Activated CD4-positive, alpha-beta T cell treated with anti-CD3 and anti-CD28 coated beads, Interleukin-2, amount 10 ng/mL, durations not matched to agents 7 days and 5 days (primary cell): ENCODE measurements around the gene MRM2. TPM values are rescaled to one million over a fixed set of nuclear protein-coding genes. Genes with fewer than 3 reads are reported as not detected.
A peak's percentile ranks its signal among the peaks of the same experiment; 100 is the strongest.

Experiments used
- CTCF ChIA-PET: fragments of 350-600 bp; sonication (Branson Sonifier 250); formaldehyde crosslinking; loops from one replicate; lab custom pipeline; 2021; ENCODE audit warnings: antibody characterized with exemption; lab: Charles Lee
- POLR2A ChIA-PET: fragments of 350-600 bp; sonication (Branson Sonifier 250); formaldehyde crosslinking; loops from one replicate; lab custom pipeline; 2021; ENCODE audit warnings: antibody characterized with exemption; lab: Charles Lee
- DNase-seq: peaks from one replicate; pipeline ENCODE4 v3.0.0-alpha.2; 2020
- H3K27ac Mint-ChIP-seq: one replicate; pipeline ENCODE4 v1.8.0; 2021; ENCODE audit warnings: mild to moderate bottlenecking, moderate library complexity, mixed read lengths
- H3K27me3 Mint-ChIP-seq: one replicate; pipeline ENCODE4 v1.8.0; 2021; ENCODE audit warnings: mixed read lengths
- H3K36me3 Mint-ChIP-seq: one replicate; pipeline ENCODE4 v1.8.0; 2021; ENCODE audit warnings: low read depth, mixed read lengths
- H3K4me1 Mint-ChIP-seq: one replicate; pipeline ENCODE4 v1.8.0; 2021; ENCODE audit warnings: mixed read lengths
- H3K4me3 Mint-ChIP-seq: one replicate; pipeline ENCODE4 v1.8.0; 2021; ENCODE audit warnings: mild to moderate bottlenecking, moderate library complexity, mixed read lengths
- H3K9me3 Mint-ChIP-seq: one replicate; pipeline ENCODE4 v1.8.0; 2021; ENCODE audit warnings: mixed read lengths
- total RNA-seq, 2 experiments: library from RNA; stranded (reverse); gene quantifications; one replicate each; pipeline ENCODE4 v1.2.3, GENCODE V29; 2021

The MRM2 gene
- total RNA-seq = 10 to 100 TPM; 28.6 to 28.8 TPM

DNA sequence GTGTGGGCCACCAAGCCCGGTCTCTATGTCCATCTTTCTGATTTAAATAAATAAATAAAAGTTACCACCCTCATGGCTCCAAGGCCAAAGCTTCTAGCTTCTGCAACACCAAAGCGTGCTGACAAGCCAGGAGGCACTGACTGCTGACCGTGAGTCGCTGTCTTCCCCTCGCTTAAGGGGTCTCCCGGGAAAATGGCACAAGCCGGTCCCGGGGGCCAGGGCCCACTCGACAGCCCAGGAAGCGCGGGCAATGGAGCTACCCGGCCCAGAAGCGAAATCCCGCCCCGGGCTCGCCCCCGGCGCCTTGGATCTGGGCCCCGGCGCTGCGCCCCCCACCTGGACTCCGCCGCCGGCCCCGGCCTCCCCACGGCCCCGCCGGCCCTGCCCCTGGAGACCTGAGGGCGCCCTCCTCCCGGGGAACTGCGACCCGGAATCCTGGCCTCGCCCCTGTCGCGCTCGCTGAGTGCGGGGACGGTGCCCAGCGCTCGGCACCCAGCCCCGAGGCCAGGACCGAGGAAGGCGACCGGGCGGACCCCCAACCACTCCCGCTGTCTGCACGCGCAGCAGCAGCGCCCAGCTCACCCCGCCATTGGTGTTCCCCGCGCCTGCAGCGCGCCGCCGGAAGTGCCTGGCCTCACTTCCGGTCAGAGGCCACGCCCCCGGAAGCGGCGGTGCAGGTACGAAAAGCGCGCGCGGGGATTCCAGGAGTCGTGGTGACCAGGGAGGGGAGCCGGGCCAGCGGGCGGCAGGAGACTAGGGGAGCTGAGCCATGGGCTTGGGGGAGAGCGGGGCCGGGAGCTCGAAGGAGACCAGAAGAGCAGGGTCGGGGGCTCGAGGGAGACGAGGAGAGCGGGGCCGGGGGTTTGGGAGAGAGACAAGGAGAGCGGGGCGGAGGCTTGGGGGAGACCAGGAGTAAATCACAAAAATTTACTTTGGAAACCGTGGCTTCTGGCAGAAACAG lies at the start of gene MRM2, which contains the start of gene NUDT1:
Gene MRM2, minus strand, starts transcription at position 626 of the 961 bp plus-strand sequence. Its CDS starts 36 bp downstream, at position 590.
Gene NUDT1, plus strand, starts transcription at position 647 of the 961 bp plus-strand sequence. CDS start 2,349 bp downstream, outside the sequence.
- H3K4me3 Mint-ChIP-seq = peak within 1 kb of the TSS; percentile 96
- ChIA-PET POLR2A (interaction anchor here (0.5 kb wide), 1 partner anchor 99 kb away, joined by 8 read pairs; no protein-coding TSS in a partner anchor), CTCF (interaction anchor here (0.6 to 2.6 kb wide), 3 partner anchors 10 to 125 kb away, joined by 3 to 13 read pairs (median 3); partner anchors contain the start of gene MAD1L1)
- H3K4me1 Mint-ChIP-seq = peaks cover 36% of the 10 kb centered on the region
- no peaks in the 10 kb centered on the region for H3K9me3 Mint-ChIP-seq
- H3K36me3 Mint-ChIP-seq = peaks cover 23% of the 10 kb centered on the region
- peak; percentile 72 for DNase-seq
- peak within 1 kb of the TSS; percentile 97 for H3K27ac Mint-ChIP-seq
- H3K27me3 Mint-ChIP-seq = no peaks in the 10 kb centered on the region

DNA sequence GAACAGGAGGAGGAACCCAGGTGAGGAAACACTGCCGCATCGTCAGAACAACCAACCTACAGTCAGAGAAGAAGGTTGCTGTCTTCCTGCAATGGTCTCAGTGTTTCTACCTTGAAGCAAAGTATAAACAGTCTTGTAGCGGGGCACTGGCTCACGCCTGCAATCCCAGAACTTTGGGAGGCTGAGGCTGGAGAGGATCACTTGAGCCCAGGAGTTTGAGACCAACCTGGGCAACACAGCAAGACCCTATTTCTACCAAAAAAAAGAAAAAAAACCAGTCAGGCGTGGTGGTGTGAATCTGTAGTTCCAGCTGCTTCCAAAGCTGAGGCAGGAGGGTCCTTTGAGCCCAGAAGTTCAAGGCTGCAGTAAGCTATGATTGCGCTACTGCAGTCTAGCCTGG lies 48.9 kb upstream of the MRM2 start:
- Mint-ChIP-seq H3K27me3 (no peaks in the 10 kb centered on the region), H3K36me3 (no peaks in the 10 kb centered on the region), H3K9me3 (no peaks in the 10 kb centered on the region), H3K27ac (no peak overlapping the region), H3K4me3 (no peak overlapping the region), H3K4me1 (no peaks in the 10 kb centered on the region)
- ChIA-PET POLR2A (no interaction called here), CTCF (interaction anchor here (1.2 kb wide), 1 partner anchor 10 kb away, joined by 4 read pairs; no protein-coding TSS in a partner anchor)
- DNase-seq = no peak

DNA sequence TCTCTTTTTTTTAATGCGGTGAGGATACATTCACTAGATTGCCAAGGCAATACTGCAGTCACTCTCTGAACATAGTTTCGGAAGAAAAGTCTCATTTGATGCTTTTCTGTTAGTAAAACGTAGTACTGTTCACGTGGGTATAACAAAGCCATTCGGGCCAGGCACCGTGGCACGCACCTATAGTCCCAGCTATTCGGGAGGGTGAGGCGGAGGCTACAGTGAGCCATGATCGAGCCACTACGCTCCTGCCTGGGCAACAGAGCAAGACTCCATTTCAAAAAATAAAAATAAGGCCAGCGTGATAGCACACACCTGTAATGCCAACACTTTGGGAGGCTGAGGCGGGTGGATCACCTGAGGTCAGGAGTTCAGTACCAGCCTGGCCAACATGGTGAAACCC lies 47.6 kb upstream of the MRM2 start:
- Mint-ChIP-seq H3K27ac (no peak overlapping the region), H3K4me3 (no peak overlapping the region), H3K36me3 (no peaks in the 10 kb centered on the region), H3K27me3 (no peaks in the 10 kb centered on the region), H3K9me3 (no peaks in the 10 kb centered on the region), H3K4me1 (no peaks in the 10 kb centered on the region)
- DNase-seq = no peak
- ChIA-PET CTCF (no interaction called here), POLR2A (interaction anchor here (0.7 kb wide), 1 partner anchor 116 kb away, joined by 3 read pairs; no protein-coding TSS in a partner anchor)

DNA sequence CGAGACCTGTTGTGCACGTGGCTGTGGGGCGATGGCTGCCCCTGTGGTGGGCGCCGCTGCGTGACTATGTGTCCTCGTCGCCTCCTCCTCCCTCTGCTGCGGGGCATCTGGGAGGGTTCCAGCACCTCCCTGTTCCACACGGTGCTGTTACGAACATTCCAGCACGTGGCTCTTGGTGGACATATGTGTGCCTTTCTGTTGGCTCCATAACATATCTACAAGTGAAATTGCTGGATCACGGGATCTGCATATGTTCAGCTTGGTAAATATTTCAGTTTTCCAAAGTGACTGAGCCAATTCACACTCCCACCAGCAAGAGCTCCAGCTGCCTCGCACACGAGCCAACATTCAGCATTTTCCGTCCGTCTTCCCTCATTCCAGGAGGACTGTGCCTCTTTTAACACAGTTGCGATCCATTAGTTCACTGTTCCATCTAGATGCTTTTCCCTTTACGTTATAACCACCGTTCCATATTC lies 47.1 kb upstream of the MRM2 start:
- H3K27me3 Mint-ChIP-seq = no peaks in the 10 kb centered on the region
- no peak for DNase-seq
- H3K4me3 Mint-ChIP-seq = no peak overlapping the region
- H3K27ac Mint-ChIP-seq = no peak overlapping the region
- ChIA-PET POLR2A (interaction anchor here (0.7 kb wide), 1 partner anchor 117 kb away, joined by 3 read pairs; no protein-coding TSS in a partner anchor), CTCF (no interaction called here)
- H3K4me1 Mint-ChIP-seq = no peaks in the 10 kb centered on the region
- no peaks in the 10 kb centered on the region for H3K36me3 Mint-ChIP-seq
- H3K9me3 Mint-ChIP-seq = no peaks in the 10 kb centered on the region

DNA sequence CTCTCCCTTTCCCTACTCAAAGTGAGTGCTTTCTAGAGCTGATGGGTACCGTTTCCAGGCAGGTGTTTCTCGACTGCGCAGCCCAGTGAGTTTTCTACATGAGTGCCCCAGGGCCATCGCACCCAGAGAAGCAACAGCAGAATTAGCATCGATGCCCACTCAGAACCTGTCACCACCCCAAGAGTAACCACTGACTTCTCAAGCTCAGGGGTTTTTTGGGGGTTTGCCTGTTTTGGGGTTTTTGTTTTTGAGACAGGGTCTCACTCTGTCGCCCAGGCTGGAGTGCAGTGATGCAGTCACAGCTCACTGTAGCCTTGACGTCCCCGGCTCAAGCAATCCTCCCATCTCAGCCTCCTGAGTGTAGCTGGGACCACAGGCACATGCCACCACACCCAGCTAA lies 46.5 kb upstream of the MRM2 start:
- no peak overlapping the region for H3K27ac Mint-ChIP-seq
- H3K27me3 Mint-ChIP-seq = no peaks in the 10 kb centered on the region
- H3K36me3 Mint-ChIP-seq = no peaks in the 10 kb centered on the region
- no peak overlapping the region for H3K4me3 Mint-ChIP-seq
- no peaks in the 10 kb centered on the region for H3K9me3 Mint-ChIP-seq
- ChIA-PET CTCF (no interaction called here), POLR2A (no interaction called here)
- DNase-seq = no peak
- H3K4me1 Mint-ChIP-seq = no peaks in the 10 kb centered on the region

DNA sequence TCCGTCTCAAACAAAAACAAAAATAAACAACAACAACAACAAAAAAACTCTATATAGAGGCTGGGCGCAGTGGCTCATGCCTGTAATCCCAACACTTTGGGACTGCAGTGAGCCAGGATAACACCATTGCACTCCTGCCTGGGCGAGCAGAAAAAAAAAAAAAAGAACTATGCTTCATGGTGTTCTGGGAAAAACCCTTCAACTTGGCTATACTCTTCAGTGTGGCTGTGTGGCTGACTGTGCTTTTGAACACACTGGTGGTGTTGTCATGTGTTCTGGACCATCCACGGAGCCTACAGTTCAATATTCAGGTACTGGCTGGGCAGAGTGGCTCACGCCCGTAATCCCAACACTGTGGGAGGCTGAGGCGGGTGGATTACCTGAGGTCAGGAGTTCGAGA lies 45.7 kb upstream of the MRM2 start:
- Mint-ChIP-seq H3K36me3 (no peaks in the 10 kb centered on the region), H3K4me3 (no peak overlapping the region), H3K27me3 (no peaks in the 10 kb centered on the region), H3K9me3 (no peaks in the 10 kb centered on the region), H3K27ac (no peak overlapping the region), H3K4me1 (no peaks in the 10 kb centered on the region)
- ChIA-PET CTCF (no interaction called here), POLR2A (no interaction called here)
- no peak for DNase-seq

DNA sequence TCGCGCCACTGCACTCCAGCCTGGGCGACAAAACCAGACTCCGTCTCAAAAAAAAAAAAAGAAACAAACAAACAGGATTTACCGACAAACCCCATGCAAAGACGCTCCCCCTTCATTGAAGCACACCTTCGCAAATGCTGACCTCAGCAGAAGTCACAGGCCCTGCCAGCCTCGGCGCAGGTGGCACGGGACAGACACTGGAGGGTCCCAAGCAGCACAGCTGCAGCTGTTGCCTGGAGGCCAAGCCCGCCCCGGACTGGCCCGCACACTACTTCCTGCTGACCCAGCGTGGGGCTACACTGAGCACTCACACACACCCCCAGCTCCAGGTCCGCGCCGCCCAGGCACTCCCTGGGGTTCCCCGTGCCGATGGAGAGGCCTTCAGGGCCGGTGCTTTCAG lies 41.1 kb upstream of the MRM2 start:
- CTCF ChIA-PET = no interaction called here
- H3K36me3 Mint-ChIP-seq = no peaks in the 10 kb centered on the region
- H3K9me3 Mint-ChIP-seq = no peaks in the 10 kb centered on the region
- no peak for DNase-seq
- H3K27ac Mint-ChIP-seq = no peak overlapping the region
- no peaks in the 10 kb centered on the region for H3K27me3 Mint-ChIP-seq
- no peak overlapping the region for H3K4me3 Mint-ChIP-seq
- POLR2A ChIA-PET = no interaction called here
- peaks cover 5% of the 10 kb centered on the region for H3K4me1 Mint-ChIP-seq

DNA sequence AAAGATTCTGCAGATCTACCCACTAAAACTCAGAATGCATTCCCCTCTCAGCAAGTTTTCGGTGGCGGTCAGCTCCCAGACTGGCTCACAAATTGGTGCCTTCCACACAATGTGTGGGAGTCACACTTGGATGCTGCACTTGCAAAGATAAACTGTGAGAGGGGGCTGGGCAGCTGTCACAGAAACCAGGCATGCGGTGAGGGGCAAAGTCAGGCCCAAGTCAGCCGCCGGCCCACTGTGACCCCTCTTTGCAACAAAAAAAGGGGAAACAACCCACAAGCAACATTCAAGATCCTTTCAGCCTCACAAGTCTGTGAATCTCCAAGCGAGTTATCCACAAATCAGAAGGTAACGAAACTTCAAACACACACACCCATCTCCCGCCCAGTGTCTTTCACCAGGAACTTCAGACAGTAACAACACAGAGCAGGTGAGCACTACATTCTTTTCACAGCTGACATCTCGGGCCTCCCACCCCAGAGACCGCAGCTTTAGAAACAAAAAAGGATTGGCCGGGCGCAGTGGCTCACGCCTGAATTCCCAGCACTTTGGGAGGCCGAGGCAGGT lies 40.3 kb upstream of the MRM2 start:
- no peak for DNase-seq
- ChIA-PET POLR2A (no interaction called here), CTCF (no interaction called here)
- H3K4me1 Mint-ChIP-seq = peaks cover 5% of the 10 kb centered on the region
- no peak overlapping the region for H3K4me3 Mint-ChIP-seq
- H3K27ac Mint-ChIP-seq = no peak overlapping the region
- H3K36me3 Mint-ChIP-seq = no peaks in the 10 kb centered on the region
- H3K27me3 Mint-ChIP-seq = no peaks in the 10 kb centered on the region
- no peaks in the 10 kb centered on the region for H3K9me3 Mint-ChIP-seq

DNA sequence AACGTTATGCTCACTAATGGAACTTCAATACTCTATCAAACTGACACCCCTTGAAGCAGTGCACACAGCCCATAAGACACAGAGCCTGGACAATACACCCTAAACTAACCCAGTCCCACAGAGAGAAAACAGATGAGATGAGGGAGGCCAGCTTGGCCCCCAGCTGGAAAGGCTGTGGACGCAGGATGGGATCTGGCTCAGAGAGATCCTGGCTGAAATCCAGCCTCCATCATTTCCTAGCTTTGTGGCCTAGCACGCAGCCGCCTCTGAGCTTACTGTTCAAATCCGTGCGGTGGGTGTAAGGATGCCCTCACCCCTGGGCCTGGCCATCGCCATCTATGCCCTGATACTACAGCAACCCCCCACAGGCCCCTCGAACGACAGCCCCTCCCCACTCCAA lies 39.5 kb upstream of the MRM2 start:
- Mint-ChIP-seq H3K4me3 (no peak overlapping the region), H3K27me3 (no peaks in the 10 kb centered on the region), H3K9me3 (no peaks in the 10 kb centered on the region), H3K36me3 (no peaks in the 10 kb centered on the region), H3K4me1 (peaks cover 5% of the 10 kb centered on the region), H3K27ac (no peak overlapping the region)
- ChIA-PET CTCF (interaction anchor here (1.5 kb wide), 1 partner anchor 10 kb away, joined by 4 read pairs; no protein-coding TSS in a partner anchor), POLR2A (no interaction called here)
- no peak for DNase-seq

DNA sequence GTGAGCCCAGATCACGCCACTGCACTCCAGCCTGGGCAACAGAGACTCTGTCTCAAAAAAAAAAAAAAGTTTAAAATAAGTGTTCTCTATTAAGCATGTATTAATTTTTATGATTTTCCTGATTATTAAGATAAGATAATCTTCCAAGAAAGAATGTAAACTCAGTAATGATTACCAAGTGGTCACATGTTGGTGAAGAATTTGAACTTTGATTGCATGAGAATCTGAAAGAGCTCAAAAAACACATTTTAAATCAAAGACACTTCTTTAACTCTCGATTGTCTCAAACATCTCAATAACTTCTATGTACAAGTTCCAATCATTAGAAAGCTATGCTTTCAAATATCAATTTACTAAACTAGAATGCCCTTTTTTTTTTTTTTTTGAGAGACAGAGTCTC lies 38.4 kb upstream of the MRM2 start:
- ChIA-PET POLR2A (no interaction called here), CTCF (interaction anchor here (0.6 to 1.5 kb wide), 4 partner anchors 11 to 273 kb away, joined by 3 to 4 read pairs (median 4); no protein-coding TSS in a partner anchor)
- H3K36me3 Mint-ChIP-seq = no peaks in the 10 kb centered on the region
- H3K4me1 Mint-ChIP-seq = peaks cover 5% of the 10 kb centered on the region
- H3K9me3 Mint-ChIP-seq = no peaks in the 10 kb centered on the region
- DNase-seq = no peak
- H3K4me3 Mint-ChIP-seq = no peak overlapping the region
- H3K27me3 Mint-ChIP-seq = no peaks in the 10 kb centered on the region
- no peak overlapping the region for H3K27ac Mint-ChIP-seq

DNA sequence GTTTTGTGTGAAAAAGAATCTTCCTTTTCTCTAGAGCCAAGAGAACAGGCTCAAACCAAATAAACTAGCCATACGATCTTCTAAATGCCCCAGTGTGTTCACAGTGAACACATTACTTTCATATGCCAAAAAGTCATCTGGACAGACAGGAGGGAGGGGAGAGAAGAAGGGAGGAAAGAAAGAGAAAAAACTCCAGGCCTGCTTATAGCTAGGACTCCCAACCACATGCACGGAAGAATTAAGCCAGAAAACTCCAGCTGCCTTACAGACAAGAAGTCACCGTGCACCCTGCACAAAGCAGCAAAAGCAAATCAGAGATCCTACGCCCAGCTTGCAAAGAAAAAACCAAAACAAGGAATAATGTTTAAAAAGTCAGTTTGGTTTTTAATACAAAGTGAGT lies 37.9 kb upstream of the MRM2 start:
- Mint-ChIP-seq H3K36me3 (no peaks in the 10 kb centered on the region), H3K4me3 (no peak overlapping the region), H3K27ac (no peak overlapping the region), H3K4me1 (peaks cover 5% of the 10 kb centered on the region), H3K27me3 (no peaks in the 10 kb centered on the region), H3K9me3 (no peaks in the 10 kb centered on the region)
- CTCF ChIA-PET = interaction anchor here (0.6 to 0.7 kb wide), 2 partner anchors 192 to 273 kb away, joined by 4 read pairs; no protein-coding TSS in a partner anchor
- POLR2A ChIA-PET = no interaction called here
- DNase-seq = no peak

DNA sequence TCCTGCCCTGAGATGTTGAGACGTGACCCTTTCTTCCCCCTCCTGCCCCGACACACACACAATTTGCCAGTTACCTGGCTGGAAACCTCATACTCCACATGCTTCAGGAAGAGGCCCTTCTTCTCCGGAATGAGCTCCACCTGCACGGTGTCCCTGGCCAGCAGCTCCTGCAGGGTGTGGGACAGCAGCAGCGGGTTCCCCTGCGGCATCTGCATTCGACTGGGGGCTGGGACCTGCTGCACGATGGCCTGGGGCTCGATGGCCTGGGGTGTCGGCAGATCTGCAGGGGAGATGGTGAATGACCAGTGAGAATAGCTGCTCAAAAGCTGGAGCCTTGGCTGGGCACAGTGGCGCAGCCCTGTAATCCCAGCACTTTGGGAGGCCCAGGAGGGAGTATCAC lies 36.0 kb upstream of the MRM2 start:
- no peak for DNase-seq
- Mint-ChIP-seq H3K9me3 (no peaks in the 10 kb centered on the region), H3K4me3 (no peak overlapping the region), H3K36me3 (no peaks in the 10 kb centered on the region), H3K4me1 (peaks cover 5% of the 10 kb centered on the region), H3K27ac (no peak overlapping the region), H3K27me3 (no peaks in the 10 kb centered on the region)
- ChIA-PET CTCF (no interaction called here), POLR2A (no interaction called here)

DNA sequence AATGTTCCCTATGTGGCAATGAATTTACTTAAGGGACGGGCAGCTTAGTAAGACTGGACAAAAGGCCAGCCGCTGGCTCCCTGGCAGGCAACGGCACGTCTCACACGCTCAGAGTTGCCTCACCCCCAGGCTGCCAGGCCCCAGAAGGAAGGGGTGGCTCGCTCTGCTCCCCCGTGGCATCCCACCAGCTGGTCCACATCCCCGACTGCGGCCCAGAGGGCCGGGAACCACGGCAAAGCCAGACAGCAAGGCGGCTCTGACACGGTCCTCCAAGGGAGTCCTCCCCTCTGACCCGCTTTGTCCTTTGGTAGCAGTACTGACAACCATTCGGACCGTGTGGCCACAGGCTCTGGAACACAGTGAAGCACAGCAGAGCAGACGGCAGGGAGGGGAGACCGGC lies 34.1 kb upstream of the MRM2 start:
- Mint-ChIP-seq H3K36me3 (no peaks in the 10 kb centered on the region), H3K9me3 (no peaks in the 10 kb centered on the region), H3K27ac (no peak overlapping the region), H3K27me3 (no peaks in the 10 kb centered on the region), H3K4me1 (peaks cover 5% of the 10 kb centered on the region), H3K4me3 (no peak overlapping the region)
- ChIA-PET POLR2A (no interaction called here), CTCF (interaction anchor here (0.9 to 1.8 kb wide), 2 partner anchors 10 kb away, joined by 3 to 5 read pairs; no protein-coding TSS in a partner anchor)
- no peak for DNase-seq
